ENCODE data around the gene KAT6B.

GRCh38 chr10:75014516-75015230 lies 188.3 kb downstream of the KAT6B start:
- TF ChIP-seq CTCF (IDR thresholded peaks at IDR 0.05) (no peak), ZFX (IDR thresholded peaks at IDR 0.05; ENCODE audit: borderline replicate concordance) (no peak)

All from 22Rv1 (cell line).